Measurements from ENCODE around the gene PANK1.

PANK1 gene

DNA sequence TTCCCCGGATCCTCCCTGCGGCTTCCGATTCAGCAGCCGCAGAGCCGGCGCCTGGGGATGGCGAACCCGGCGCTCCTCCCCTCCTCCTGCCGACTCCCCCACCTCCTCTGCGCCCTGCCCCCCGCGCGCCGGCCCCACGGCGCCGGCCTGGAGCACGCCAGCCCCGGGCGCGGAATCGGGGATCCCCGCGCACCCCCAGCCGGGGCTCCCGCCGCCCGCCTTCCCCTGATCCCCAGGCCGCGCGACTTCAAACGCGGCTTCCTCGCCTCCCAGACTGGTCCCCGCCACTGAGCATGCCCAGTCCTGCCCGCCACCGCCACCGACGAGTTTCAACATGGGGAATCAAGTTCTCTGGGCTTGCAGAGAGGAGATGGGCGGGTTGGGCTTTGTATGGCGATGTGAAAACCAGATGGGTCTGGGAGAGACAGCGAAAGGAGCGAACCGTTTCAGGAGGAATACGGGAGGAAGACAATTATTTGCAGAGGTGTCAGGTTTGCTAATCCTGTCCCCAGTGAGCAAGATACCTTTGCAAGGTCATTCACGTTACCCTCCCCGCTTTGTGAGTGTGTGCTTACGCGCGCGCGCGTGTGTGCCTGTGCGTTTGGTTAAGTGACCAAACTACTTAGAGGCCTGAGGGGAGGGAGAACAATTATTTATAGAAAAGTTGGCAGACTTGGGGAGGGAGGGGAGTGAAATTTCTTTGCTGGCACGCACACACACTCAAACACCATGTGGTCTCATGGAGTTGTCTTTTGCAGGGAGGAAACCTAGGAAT is at the start of gene PANK1:
PANK1 (minus strand) TSS at position 276 of the 775 bp plus-strand sequence. CDS start 351 bp downstream, outside the sequence.
- DNase-seq, result peak; percentile 88

DNA sequence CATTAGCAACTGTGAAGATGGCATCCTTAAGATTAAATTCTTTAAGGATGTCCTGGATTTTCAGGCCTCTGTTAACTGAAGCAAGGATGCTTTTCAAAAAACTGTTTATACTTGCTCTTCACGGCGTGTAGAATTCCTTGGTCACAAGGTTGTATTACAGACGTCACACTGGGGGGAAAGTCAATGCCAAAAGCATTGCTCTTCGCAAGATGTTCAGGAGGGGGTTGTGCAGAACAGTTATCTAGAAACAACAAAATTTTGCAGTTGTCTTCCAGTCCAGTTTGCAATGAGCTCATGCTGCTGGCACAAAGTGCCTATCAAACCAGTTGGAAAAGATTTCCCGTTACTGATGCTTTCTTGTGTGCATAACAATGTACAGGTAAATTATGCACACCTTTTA is 48.1 kb upstream of the PANK1 start:
- no peak for DNase-seq

DNA sequence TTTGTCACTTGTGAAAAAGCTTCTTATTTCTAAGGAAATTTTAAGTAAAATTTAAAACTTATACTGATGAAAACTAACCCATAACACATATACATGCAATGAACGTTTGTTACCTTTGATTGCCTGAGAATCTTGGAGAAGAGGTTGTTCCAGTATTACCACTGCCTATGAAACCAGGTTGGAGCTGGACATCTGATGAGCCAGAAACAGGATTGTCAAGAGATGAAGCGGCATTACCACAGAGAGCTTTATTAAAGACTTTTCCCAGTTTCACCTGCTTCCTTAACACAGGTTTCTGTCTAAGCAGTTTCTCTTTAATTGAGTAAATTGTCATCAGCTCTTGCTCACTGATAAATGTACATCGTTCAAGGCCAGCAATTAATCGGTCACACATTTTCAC is 47.4 kb upstream of the PANK1 start:
- DNase-seq, result no peak

DNA sequence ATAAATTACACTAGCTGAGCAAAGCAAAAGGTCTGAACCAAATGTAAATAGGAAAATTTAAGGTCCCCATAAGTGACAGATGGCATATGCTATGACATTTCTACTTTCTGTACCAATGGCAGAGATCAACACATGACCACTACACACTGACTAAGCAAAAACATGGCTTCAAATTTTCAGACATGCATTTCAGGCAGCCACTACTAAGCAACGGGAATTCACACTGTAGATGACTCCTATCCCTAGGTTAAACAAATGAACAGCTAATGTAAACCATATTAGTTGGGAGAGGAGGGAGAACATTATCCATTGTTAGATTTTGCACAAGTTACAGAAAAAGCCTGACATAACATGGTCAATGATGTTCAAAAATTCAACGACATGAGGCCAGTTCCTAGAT is 45.0 kb upstream of the PANK1 start:
- no peak for DNase-seq

DNA sequence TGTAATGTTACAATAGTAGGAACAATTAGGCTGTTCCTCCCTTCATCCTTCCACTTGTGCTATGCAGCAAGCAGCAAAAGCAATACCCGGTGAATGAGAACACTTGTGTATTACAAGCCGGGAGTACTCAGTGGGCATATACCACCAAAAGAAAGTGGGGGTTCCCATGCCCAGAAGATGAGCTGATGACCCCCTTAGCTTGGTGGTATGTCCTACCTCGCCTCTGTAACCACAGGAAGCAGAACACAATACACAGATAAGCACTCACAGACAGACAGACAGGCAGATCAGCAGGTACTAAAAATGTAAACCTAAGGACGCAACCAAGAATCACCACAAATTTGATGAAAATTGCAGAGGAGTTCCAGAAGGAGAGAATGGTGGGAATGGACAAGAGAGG is 40.9 kb upstream of the PANK1 start:
- DNase-seq, result no peak

DNA sequence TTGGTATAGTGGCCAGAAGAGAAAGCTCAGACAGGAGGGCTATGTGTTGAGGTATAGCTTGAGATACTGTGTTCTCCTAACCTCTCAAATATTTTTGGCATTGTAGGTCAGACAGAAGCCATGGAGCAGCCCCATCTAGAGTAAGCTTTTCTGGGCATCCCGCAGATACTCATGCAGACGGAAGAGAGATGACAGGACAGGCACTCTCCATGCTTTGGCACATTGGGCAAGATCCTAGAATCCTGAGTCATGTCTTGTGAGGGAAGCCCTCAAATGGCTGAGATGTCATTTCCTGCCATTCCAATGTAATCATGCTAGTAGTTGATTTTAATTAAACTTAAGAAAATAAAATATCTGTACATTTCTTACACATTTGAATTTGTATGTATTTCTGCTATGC is 39.6 kb upstream of the PANK1 start:
- DNase-seq, result no peak

DNA sequence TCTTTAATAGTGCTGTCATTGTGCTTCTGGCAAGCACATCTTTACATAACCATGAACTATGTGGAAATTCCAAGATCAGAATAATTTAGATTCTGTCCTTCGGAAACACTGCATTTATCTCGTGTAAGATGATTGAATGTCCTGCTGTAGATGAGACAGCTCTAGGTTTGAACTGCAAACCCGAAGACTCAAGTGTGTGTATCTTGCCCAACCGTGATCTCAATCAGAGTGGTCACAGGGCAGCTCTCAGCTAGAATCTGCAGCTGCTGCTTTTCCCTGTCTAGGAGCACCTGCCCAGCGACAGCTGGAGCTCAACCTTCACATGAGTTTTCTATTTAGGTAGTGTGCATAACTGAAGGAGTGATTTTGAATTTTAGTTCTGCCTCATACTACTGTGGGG is 38.8 kb upstream of the PANK1 start:
- DNase-seq, result no peak

DNA sequence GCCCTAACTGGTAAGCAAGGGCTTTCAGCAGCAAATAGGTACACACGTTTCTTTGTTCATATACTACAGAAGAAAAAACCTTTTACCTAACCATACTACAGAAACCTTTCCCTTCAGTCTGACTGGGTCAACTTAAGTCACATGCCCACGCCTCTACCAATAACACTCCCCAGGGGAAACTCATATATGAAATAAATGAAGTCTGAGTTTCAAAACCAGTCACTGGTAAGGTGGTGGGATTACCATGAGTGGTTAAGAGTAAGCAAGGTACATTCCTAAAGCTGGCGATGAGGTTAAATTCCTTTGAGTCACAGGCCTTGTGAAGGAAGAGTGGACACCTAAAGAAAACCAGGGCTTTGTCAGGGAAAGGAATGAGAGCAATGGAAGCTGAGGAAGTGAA is 34.9 kb upstream of the PANK1 start:
- no peak for DNase-seq

DNA sequence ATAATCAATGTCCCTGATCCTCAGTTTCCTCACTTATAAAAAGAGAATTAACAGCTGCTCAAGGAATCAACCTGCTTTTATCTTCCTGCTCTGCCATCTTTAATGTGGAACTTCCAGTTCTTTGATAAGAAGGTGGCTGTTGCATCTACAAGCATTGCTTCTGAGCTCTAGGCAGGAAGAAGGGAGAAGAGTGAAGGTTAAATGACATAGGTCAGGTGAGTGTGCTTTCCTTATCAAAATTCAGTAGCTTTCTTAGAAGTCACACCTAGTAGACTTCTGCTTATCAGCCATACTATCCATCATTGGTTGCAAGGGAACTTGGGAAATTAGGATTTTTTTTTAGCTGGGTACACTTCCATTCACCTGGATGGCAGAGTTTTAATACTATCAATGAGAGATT is 32.3 kb upstream of the PANK1 start:
- no peak for DNase-seq

DNA sequence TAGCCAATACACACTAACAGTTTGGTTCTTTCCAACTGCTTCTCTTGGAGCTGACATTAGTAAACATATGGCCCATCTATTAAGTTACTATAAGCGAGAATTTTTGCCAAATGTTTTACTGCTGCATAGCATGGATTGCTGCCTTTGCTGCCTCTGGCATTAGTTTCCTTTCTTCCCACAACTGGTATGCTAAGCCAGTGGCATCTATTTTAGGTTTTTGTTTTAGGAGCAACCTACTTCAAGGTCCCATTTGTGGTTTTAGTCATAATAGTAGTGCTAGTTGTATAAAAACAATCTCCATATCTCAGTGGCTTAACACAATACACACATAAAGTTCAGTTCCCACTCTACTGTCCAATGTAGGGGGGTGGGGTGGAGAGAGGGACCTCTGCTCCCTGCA is 25.9 kb upstream of the PANK1 start:
- DNase-seq, result no peak

DNA sequence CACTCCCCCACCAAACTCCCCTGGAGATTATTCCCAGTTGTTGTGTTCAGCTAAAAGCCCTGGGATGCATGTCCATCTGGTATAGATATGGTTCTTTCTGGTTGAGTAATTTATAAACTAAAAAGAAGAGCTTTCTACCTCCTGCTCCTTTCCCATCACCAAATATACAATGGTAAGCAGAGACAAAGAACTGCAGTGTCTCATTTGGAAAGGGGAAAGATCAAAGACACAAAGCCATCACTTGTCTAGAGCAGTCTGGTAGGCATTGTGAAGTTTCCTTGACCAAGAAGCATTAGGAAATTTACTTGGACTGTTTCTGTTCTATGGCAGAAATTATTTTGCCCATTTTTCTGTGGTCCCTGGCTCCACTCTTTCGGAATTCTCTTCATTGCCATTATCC is 24.9 kb upstream of the PANK1 start:
- no peak for DNase-seq

DNA sequence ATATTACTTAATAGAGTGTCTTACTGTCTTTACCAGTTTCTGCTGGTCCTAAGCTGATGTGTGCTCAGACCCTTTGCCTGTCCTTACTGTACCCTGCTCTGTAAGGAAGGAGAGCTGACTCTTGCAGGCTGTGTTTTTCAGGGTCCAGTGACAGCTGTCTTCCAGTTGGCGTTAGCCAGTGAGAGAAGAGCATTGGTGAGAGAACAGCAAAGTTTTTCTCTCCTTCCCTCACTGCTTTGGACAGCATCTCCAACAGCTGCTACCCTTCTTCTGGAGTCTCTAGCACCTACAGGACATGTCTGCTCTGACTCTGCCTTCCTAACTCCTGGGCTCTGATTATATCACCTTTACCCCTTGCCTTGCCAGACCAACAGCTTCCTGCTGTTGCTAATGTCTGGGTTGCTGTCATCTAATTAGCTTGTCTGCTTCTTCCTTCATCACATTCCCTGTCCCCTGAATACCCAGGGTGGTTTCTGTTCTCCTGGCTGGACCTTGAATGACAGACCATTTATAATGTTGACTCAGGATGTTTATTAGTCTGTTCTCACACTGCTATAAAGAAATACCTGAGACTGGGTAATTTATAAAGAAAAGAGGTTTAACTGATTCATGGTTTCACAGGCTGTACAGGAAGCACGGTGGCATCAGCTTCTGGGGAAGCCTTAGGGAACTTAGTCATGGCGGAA is 23.5 kb upstream of the PANK1 start:
- DNase-seq, result no peak

DNA sequence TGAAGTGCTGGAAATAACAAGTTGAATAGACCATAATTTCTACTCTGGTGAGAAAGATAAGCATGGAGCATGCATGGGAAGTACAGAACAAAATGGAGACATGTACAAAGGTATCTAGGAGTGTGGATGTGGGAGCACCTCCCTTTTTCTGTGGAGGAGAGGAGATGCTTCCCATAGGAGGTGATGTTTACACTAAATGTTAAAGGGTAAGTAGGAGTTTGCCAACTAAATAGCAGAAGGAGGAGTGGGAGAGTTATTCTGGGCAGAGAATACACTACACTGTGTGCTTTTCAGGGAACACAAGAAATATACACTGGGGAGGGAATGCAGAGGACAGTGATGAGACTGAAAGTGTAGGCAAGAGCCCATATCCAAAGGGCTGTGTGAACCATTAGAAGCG is 21.1 kb upstream of the PANK1 start:
- DNase-seq, result no peak

DNA sequence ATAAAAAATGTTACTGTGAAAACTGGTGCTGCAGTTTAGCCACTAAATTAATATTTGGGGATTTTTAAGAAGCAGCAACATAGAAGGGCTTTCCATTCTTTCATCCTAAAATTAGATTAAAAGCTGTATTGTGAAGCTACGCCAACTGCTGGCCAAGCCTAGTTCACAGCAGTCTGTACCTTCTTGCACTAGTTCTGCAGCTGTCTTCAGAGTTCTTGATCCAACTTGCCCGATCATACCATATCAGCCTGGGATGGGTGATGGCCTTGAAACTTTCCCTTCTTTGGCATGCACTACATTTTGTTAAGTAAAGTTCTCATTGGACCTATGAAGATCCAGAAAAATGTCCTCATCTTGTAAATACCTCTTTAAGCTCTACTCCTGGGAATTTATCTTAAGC is 20.3 kb upstream of the PANK1 start:
- no peak for DNase-seq

DNA sequence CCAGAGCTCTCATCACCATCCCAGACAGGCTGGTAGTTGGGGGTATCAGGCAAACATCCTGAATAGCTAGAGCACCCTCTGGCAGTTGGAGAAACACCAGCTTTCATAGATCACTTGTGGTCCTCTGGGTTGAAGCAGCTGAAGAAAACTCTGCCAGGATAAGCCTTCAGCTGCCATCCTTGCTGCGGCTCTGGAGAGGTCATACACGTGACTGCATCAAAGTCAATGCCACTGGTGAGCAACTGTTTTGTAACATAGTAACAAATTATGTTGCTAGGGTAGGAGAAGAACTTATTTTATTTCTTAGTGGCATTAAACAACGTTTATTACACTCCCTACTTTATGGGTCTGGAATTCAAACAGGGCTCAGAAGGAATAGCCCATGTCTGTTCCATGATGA is 19.2 kb upstream of the PANK1 start:
- DNase-seq, result no peak

DNA sequence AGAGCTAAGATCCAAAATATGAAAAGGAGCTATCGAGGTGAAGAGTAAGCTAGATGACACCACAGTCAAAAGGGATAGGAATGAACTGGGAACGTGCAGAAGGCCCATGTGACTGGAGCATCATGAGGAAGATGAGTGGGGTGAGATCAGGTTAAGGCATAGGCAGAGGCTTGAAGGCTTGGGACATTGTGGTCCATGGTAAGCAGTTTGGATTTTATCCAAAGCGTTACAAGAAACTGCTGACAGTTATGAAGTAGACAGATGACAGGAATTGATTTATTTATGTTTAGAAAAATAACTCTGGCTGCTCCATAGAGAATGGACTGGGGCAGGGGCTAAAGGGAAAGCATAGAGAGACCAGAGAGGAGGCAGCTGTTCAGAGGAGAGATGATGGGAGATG is 18.1 kb upstream of the PANK1 start:
- no peak for DNase-seq

DNA sequence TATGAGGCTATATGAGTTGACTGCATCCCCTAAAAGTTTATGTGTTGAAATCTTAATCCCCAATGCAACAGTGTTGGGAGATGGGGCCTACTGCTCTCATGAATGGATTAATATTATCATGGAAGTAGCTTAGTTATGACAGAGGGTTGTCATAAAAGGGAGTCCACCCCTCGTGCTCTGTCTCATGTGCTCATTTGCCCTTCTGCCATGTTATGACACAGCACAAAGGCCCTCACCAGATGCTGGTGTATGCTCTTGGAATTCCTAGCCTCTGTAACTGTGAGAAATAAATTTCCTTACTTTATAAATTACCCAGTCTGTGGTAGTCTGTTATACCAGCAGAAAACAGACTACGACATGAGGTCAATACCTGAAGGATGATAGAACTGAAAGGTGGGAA is 17.6 kb upstream of the PANK1 start:
- DNase-seq, result no peak

DNA sequence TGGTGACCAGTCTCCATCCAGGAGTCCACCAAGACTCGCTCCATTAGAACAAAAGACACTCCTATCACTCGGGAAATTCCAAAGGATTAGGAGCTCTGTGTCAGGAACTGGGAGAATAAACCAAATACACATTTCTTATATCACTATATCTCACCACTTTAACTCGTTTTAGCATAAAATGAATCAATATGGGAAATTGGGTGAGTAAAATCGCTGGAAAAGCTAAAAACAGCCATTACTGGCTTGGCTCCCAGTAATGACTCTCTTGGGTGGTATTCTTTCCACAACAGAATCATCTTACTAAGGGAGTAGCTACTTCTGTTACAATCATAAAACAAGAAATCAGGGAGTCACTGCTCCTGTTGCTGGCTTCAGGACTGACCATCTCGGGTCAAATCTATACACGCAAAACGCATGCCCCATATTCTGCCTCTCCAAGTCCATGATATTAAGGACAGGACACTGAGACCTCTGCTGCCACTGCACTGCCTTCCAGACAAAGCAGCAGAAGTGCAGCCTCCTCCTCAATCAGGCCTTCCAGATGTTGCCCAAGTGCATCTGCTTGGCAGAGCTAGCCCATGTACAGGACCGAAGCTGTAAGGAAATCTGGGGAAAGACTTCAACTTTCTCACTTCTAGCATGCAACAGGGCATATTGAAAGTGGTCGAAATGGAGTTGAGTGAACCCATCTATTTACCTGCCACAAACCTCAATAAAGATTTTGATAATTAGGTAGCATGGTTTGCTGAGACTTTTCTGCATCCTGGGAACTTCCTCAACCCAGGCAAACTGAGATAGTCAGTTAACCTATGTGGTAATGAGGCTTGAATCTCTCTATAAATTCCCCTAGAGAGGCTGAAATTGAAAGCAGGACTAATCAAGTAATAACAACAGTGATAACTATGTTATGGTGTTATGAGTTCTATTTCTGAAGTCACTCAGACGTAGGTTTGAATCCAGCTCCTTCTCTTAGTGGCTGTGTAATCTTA is 14.4 kb upstream of the PANK1 start:
- no peak for DNase-seq

DNA sequence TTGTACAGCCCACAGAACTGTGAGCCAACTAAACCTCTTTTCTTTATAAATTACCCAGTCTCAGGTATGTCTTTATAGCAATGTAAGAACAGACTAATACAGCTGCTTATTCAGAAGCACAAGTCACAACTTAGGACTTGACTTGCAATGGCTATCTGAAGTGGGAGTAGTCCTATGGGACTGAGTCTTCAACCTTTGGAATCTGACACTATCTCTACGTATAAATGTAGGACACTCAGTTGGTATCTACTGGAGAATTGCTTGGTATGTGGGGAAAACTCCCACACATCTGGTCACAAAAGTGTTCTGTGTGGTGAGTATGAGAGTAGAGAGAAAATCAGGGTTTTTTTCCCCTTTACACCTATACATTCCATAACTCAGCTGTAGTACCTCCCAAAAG is 12.3 kb upstream of the PANK1 start:
- DNase-seq, result no peak

DNA sequence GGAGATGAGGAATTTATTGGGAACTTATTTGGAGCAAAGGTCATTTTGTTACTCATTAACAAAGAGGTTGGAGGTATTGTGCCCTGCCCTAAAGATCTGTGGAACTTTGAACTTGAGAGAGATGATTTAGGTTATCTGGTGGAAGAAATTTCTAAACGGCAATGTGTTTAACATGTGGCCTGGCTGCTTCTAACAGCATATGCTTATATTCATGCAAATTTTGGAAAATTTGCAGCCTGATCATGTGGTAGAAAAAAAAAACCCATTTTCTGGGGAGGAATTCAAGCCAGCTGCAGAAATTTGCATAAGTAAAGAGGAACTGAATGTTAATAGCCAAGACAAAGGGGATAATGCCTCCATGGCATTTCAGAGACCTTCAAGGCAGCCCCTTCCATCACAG is 10.7 kb upstream of the PANK1 start:
- DNase-seq, result no peak

DNA sequence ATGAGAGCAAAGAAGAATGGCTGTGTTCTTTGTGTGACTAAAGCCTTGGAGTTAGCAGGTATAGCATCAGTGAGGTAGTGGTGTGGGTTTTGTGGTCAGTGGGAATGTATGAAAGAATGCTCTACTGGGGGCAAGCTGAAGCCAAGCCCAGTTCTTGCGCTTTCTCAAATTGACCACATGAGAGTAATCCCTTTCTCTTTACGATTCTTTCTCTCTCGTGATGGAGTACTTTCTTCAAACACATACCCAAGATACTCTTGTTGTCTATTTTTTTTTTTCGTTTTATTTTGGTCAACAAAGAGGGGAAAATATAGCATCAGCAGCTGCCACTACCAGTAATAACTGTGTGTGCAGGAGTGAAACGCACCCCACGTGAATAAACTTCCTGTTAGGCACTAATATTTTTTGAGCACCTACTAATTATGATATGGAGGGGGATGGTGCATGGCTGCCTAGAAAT is 8.4 kb upstream of the PANK1 start:
- DNase-seq, result no peak

DNA sequence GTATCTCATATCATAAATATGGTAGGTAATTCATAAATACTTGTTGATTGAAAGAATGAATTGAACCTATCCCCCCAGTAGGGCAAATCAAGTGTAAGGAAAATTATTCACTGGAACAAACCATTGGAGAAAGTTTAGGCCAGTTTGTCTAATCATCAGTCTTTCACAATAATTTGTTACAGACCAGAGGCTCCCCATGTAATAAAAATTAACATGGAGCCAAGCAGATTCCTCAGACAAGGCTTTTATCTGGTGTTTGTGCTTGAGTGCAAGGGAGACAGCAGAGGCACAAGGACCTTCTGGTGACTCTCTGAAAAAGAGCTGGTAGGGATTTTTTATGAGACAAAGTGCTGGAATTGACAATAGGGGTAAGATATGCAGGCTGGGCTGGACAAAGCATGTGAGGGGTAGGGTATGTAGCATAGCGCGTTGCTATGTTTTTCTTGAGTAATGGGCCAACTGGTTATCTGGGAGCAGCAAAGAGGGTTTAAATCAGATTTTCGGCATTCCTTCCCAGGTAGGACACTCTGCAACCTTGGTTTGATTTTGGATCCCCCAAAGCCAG is 7.8 kb upstream of the PANK1 start:
- DNase-seq, result no peak

DNA sequence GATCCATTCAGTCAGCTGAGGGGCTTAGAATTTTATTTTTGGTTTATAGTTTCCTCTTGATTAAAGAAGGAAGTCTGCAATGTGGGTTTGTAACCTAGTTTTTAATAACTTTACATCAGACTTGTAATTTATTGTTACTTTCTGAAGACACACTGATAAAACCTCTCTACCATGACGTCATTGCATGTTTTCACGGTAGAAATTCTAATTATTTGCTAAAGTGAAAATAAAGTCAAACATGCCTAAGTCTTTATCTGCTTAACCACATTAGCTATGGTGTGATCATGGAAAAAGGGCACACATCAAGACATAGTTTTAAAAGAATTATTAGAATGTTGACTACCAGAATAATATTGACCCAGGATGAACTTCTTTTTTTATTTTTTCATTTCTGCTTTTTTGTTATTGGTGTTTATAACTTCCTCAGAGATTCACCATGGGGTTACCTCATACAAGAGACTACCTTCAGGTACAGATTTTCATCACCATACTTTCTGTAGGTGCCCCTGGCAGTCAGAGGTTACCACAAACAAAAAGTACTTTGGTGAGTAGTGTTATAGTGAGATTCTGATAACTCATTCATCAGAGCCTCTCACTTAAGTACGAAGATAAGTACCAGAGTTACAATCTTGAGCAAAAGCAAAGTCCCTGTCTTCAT is 7.0 kb upstream of the PANK1 start:
- DNase-seq, result no peak

All from activated CD8-positive, alpha-beta memory T cell treated with anti-CD3 and anti-CD28 coated beads for 24 hours (primary cell).